Stimulated activated CD8-positive, alpha-beta memory T cell treated with anti-CD3 and anti-CD28 coated beads, Interleukin-7, amount 100 ng/mL, for 4 hours (primary cell): ENCODE measurements around the gene VSTM2B.
"Not testable (repeated sequence)": the region's sequence is repeated elsewhere in the genome, so short reads cannot be mapped to it uniquely, and the experiment has no call there.

Source experiments
- DNase-seq, 2 donors: peaks; one replicate each; pipeline ENCODE4 v3.0.0-alpha.2; 2020; ENCODE audit warnings: low read depth in 2 of 2

Gene VSTM2B

DNA sequence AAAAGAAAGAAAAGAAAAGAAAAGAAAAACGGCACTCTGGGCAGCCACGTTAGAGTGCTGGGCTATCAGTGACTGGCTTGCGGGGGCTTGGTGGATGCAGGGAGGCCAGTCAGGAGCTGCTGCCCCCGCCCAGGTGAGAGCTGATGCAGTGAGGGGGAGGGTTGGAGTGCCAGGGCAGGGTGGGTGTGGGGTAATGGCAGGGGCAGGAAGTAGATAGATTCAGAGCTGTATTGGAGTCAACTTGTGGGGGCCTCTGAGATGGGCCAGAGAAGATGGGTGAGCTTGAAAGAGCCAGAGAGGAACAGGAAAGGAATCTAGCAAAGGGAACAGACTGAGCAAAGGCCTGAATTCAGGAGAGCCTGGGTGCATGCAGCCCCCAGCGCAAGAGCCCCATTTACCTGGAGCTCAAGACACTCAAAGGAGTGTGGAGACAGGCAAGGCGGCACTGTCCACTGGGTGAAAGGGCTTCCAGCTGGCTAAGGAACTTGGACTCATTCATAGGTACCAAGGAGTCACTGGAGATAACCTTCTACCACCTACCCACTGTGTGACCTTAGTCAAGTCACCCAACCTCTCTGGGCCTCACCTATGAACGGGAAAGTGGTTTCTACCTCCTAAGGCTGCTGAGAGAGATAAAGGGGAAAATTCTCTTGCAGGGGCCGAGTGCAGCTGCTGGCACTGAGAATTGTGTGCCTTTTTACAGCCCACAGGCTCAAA is 20.2 kb downstream of the VSTM2B start:
- no peak for DNase-seq

DNA sequence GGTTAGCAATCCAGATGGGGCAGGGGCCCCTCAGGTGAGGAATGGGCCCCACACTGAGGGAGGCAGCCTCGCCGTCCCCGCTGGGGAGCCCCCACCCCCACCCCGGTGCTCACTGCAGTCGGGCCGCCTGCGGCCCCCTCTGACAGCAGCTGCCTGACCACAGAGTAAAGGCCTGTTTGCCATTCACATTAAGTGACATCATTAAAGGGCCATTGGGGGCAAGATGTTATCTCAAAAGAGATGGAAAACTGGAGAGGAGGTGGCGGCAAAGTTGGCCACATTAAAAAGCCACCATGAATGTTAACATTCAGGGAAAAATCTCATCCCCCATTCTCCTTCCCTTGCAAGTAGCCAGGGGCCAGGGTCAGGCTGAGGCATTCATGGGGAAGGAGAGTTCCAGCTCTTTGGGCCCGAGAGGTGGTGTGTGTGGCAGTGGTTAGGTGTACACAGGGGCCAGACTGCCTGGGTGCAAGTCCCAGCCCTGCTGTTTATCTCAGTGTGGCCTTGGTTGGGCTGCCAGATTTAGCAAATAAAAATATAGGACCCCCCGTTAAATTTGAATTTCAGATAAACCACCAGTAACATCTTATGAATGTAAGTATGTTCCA is 20.9 kb downstream of the VSTM2B start:
- no peak for DNase-seq

DNA sequence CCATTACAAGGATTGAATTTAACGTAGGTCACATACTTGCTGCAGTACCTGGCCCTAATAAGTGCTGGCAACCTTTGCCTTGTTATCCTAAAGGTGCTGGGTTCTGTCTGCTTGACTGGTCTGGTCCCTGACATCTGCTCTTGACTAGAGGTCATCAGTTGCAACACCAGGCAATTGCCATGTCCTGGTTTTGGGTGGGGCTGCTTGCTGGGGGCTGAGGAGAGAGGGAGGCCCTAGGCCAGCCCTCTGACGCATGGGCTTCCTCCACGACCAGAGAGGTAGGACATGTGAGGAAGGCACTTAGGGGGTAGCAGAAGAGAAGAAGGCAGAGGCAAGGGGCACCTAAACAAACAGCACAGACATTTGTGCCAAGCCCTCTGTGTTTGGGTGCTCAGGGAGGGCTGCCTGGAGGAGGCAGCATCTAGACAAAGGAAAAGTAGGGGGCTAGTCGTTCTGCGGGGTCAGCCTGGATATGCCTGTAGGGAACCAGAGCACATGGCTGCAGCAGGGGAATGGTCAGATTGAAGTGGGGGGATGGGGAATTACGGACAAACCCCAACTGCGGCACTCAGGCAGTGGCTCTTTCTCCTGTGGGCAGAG is 21.7 kb downstream of the VSTM2B start:
- DNase-seq: no peak

DNA sequence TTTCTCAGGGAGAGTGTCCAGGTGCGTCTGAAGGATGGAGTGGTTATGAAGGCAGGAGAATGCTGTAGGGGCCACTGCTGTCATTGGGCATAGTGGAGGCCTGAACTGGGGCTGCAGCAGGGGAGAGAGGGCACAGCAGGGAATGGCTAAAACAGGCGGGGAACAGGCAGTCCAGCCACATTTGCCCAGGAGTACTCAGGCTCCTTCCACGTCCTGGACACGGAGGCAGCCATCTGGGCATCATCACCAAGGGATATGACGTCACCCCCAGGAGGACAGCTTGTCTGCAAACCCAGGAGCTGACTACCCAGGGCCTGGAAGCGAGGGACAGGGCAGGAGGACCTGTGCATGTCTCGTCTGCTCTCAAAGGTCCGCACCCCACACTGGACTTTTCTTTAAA is 22.2 kb downstream of the VSTM2B start:
- no peak for DNase-seq

DNA sequence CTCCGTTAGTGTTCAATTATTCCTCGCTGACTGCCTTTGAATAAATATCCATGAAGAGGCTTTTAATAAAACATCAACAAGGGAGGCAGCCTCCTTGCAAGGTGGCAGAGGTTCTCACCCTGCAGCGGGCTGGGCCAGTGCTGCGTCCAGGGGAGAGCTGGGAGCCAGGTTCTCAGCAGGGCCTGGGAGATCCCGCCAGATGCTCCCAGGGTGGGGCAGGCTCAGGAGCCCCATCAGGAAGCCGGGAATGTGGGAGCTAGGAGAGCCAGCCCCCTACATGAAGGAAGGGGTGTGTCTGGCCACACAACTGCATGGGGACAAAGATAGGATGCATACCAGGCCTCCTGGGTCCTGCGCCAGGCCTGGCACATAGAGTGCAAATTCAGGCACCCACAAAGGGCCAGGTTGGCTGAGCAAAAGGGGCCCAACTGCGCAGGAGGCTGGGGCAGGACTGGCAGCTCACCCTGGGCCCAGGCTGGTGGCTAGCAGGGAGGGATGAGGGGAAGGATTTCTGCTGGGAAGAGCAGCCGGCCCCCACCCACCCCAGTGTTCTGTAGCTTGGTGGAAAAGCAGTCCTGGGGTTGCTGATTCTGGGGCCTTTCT is 22.8 kb downstream of the VSTM2B start:
- no peak for DNase-seq

DNA sequence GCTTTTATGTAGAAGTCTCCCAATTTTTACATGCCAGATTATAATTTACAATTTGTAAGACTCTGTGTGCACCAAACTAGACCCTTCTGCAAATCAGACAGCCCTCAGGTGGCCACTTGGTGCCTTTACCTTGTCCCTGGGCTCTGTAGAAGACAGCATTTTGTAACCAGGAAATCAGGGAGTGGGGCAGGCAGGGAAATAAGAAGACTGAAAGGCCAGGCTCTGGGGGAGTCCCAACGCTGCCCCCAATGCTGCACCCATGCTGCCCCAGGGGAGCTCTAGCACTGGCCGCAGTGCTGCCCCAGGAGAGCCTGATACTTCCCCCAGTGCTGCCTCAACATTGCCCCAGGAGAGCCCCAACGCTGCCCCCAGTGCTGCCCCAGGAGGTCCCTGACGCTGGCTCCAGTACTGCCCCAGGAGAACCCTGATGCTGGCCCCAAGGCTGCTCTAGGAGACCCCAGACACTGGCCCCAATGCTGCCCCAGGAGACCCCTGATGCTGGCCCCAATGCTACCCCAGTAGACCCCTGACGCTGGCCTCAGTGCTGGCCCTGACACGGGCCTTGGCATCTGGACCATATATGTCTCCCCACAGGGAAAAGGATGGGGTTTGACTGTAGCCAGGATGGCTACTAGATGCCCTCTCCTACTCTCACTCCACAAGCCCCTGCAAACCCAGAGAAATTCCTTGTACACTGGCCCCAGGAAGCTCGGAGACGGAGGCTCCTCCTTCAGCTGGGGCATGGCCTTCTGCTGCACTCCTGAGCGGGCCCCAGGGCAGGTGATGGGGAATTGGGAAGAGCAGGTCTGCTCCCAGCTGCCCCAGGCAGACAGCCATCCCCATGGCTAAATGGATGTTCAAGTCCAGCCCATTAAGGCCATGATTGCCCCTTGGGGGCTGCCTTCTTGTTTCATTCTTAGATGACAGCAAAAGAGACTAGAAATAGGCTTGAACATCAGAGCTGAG is 23.6 kb downstream of the VSTM2B start:
- no peak for DNase-seq

DNA sequence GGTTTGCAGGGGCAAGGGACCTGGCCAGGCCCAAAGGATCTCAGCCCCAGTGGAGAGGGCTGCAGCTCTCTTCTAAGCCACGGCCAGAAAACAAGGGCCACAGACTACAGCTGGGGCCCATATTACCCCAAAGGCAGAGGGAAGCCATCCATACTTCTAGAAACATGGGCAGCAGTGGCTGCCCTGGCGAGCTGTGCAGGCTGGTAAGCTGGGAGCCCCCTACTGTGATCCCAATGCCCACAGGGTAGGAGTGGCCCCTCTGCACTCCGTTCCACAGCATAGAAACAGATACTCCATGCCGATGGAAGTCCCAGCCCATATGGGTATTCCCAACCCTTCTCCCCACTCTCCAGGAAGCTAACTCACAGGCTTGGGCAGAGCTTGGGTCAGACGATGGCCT is 25.1 kb downstream of the VSTM2B start:
- DNase-seq: no peak

DNA sequence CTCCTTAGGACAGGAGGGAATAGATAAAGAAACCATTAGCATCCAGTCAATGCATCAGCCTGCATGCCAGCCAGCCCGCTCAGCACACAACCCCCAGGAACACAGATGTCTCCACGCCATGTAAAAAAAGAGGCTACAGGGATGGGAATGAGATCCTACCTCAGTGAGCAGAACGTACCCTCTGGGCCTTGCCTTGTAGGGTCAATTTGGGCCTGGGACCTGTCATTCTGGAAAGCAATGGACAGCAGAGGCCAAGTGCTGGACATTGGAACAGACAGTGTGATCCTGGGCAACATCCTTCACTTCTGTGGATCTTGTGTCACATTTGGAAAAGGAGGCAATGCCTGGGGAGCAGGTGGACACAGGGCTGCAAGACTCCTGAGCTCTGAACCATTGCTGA is 26.0 kb downstream of the VSTM2B start:
- DNase-seq: no peak

DNA sequence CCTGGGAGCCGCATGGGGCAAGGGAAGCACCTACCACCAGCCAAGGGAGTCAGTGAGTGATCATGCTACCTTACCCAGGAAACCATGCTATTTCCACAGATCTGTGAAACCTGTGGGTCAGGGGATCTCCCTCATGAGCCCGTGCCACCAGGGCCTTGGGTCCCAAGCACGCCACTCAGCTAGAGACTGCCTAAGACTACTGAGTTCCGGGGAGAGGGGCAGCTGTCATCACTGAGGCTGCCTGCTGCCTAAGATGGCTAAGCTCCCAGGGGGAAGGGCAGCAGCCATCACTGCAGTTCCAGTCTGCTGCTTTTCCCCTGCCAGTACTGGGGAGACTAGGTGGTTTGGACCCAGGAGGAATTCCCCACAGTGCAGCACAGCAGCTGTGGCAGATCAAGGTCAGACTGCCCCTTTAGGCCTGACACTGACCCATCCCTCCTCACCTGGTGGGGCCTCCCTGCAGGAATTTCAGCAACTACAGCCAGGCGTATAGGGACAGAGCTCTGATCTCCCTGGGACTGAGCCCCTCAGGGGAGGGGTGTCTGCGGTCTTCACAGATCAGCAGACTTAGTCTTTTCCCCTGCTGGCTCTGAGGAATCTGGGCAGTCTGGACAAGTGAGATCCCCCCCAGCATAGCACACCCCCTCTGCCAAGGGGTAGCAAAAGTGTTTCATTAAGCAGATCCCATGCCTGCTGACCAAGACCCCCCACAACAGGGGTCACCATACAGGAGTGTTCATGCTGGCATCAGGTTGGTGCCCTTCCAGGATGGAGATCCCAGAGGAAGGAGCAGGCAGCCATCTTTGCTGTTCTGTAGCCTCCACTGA is 26.9 kb downstream of the VSTM2B start:
- DNase-seq: no peak

DNA sequence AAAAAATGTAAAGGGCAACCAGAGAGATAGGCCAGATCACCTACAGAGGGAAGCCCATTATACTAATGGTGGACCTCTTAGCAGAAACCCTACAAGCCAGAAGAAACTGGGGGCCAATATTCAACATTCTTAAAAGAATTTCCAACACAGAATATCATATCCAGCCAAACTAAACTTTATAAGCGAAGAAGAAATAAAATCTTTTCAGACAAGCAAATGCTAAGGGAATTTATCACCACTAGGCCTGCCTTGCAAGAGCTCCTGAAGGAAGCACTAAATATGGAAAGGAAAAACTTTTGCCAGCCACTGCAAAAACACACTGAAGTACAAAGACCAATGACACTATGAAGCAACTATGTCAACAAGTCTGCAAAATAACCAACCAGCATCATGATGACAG is 28.4 kb downstream of the VSTM2B start:
- no peak for DNase-seq

DNA sequence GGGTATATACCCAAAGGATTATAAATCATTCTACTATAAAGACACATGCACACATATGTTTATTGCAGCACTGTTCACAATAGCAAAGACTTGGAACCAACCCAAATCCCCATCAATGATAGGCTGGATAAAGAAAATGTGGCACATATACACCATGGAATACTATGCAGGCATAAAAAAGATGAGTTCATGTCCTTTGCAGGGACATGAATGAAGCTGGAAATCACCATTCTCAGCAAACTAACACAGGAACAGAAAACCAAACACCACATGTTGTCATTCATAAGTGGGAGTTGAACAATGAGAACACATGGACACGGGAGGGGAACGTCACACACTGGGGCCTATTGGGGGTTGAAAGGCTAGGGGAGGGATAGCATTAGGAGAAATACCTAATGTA is 33.3 kb downstream of the VSTM2B start:
- DNase-seq: not testable (repeated sequence)

DNA sequence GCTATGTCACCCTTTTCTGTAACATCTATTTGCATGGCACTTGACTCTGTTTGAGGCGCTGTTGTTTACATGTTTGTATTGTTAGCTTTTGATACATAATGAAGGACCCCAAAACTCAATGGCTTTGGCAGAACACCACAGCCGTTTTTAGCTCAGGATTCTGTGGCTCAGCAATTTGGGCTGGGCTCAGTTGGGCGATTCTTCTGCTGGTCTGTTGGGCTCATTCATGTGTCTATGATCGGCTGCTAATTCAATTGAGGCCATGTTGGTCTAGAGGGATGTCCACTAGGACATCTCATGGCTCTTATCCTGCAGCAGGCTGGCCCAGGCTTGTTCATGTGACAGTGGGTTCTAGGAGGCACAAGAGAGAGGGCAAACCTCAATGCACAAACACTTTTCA is 33.9 kb downstream of the VSTM2B start:
- DNase-seq: no peak

DNA sequence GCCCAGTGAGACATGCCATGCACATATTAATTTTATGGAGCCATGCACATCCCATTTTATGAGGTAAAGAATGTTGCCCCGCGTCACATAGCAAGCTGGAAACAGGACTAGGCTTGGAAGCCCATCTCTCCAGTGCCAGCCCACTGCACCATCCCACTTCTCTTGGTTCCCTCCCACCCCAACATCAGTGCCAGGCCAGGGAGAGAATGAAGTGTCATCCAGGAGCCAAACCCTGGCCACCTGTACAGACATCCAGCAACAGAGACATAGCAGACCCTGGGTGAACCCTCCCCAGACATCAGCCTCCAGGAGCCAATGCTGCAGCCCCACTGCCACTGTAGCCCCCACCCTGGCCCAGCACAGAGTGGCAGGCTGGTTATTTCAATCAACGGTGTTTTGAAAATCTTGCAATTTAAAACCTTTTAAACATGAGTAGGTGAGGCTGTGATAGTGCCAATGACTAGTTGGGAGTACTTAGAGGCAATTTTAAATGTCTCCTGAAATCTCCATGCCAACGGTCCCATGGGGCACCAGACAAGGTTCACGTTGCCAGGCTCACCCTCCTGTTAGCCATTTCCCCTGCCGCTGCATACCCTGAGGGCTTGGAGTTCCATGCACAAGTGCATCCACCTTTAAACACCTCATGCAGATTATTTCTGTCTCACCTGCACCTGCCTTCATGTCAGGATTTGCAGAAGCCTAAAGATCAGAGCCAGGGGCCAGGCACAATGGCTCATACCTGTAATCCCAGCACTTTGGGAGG is 34.7 kb downstream of the VSTM2B start:
- DNase-seq: no peak

DNA sequence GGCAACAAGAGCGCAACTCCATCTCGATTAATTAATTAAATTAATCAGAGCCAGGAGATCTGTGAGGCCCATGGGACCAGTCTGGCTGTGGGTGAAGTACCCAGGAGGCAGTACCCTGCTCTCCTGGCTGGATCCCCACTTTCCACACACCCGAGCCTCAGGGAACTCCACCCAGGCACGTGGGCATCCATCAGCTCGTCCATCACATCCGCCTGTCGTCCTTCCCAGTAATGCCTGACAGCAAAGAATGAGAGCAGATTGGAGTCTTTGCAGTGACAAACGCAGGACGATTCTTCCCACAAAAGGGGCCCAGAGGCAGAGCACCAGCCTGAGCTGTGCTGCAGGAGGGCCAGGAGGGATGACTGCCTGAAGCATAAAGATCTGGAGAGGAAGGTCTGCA is 35.8 kb downstream of the VSTM2B start:
- no peak for DNase-seq

DNA sequence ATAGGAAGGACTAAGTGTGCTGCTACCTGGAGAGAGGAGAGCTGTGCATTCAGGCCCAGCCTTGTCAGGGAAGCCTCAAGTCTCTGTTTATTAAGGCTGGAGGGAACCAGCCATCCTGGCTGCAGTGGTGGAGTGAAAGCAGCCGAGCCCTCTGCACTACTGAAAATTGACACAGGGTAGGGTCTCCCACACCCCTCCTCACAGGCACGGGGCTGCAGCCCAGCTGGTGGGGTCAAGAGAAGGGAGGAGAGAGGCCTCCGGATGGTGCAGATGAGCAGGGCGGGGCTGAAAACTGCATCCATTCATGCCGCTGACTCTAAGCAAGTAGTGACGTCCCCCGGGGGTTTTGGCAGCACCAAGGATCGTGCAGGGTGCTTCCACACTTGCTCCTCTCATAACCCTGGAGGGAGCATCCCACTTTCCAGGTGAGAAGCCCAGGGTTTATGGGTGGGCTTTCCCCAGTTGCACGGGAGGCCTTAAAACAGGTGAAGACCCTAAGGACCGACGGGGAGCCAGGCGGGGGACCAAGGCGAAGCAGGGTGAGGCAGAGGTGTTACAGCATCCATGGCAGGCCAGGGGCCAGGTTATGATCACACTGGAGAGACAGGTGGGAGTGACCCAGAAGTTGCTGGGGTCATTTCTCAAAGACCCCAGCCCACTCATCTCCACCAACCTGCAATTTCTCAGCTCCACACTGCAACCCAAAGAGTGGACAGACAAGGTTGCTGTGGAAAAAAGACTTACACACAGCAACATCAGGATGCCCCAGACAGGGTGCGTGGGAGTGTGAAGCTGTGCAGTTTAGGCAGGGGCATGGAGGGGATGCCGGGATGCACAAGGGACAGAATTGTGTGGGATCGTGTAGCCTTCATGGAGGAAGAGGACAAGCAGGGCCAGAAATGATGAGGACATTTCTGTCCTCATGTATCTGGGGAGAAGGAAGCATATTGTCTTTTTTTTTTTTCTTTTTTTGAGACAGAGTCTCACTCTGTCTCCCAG is 36.8 kb downstream of the VSTM2B start:
- DNase-seq: no peak

DNA sequence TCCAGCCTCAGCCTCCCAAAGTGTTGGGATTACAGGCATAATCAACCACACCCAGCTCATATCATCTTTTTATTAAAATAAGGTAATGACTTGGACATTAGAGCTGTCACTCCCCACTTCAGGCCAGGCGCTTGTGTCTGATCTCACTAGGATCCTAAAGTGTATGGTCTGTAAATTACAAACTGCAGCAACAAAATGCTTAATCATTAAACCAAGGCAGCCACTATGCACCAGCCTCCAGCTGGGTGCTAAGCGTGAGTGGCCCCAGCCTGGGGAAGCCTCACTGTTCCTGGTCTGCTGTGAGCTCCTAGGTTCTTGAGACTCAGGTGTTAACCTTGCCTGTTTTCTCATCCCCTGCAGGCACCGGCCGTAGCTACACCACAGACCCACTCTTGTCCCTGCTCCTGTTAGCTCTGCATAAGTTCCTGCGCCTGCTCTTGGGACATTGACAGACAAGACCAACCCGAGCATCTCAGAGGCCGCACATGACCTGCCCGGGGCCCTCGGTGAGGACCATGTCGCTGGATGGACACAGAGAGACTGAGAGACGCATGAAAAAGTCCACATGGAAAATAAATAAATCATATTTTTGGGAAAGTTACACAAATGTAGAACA is 37.8 kb downstream of the VSTM2B start:
- no peak for DNase-seq

DNA sequence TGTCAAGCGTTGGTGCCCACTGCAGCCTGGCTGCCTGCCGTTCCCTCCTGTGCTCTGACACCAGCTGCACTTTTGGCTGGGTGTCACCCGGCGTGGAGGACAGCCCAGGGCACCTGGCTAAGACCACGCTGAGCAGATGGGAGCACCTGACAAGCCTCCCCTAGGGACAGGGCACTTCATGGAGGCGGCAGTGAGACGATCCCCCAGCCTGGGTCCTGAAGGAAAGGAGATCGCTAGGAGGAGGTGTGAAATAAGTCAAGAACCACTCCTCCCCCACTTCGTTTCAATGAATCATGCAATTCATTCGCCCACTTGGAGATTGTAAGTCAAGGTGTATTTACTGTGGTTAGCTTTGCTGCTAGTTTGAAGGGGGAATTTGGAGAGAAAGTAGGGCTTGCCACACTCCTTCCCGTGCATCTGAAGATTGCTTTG is 38.8 kb downstream of the VSTM2B start:
- no peak for DNase-seq

DNA sequence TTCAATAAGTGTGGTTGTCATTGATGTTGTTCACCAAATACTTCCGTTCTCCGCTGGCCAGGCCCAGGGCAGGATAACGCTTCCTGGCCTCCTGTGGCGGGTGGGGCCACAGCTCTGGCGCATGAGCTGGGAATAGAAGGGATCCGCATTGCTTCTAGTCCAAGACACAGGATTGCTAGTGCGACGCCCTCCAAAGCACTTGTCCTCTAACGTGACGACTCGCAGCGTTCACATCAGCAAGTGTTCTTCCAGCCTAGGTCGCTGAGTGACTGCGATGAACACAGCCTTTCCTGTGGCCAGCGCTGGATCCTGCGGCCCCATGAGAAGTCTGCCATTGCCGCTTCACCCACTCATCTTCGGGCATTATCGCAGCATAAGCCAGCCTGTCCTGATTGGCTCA is 39.4 kb downstream of the VSTM2B start:
- DNase-seq: no peak
